CD4-positive, alpha-beta T cell treated with Interleukin-10 for 1 hour (primary cell): ENCODE measurements around the gene SHISA5.

Experiments
- DNase-seq: peaks from one replicate; pipeline ENCODE4 v3.0.0-alpha.2; 2020

SHISA5 gene

GRCh38 chr3:48456456-48456855, 47.5 kb downstream of the SHISA5 start:
- DNase-seq, result no peak

- no peak for DNase-seq
Measured at GRCh38 chr3:48451270-48451669, 52.7 kb downstream of the SHISA5 start.

- peak; percentile 89 for DNase-seq
Measured at GRCh38 chr3:48446425-48447193, 57.4 kb downstream of the SHISA5 start, which contains the start of gene ATRIP. Gene ATRIP (plus strand): TSS chr3:48446737. CDS start chr3:48446846, 109 bp downstream.

GRCh38 chr3:48446043-48446424, 57.9 kb downstream of the SHISA5 start:
- no peak for DNase-seq

- no peak for DNase-seq
Measured at GRCh38 chr3:48445277-48445882, 58.6 kb downstream of the SHISA5 start.

- DNase-seq, result no peak
Measured at GRCh38 chr3:48441940-48442339, 62.0 kb downstream of the SHISA5 start.

GRCh38 chr3:48440590-48440958, 63.4 kb downstream of the SHISA5 start:
- peak; percentile 32 for DNase-seq

- peak; percentile 98 for DNase-seq
Measured at GRCh38 chr3:48439820-48440589, 64.0 kb downstream of the SHISA5 start, which contains the start of the genes CCDC51 and TMA7. Gene CCDC51 (minus strand): TSS chr3:48440119. CDS start chr3:48435128, 4,991 bp downstream. Gene TMA7 (plus strand): TSS chr3:48440257. CDS start chr3:48440297, 40 bp downstream.

- no peak for DNase-seq
Measured at GRCh38 chr3:48437812-48438211, 66.2 kb downstream of the SHISA5 start.

GRCh38 chr3:48436855-48437254, 67.1 kb downstream of the SHISA5 start:
- no peak for DNase-seq

GRCh38 chr3:48436477-48436787, 67.5 kb downstream of the SHISA5 start:
- DNase-seq, result no peak

- DNase-seq, result peak; percentile 89
Measured at GRCh38 chr3:48435774-48436476, 68.0 kb downstream of the SHISA5 start.

GRCh38 chr3:48435223-48435595, 68.8 kb downstream of the SHISA5 start:
- no peak for DNase-seq

- DNase-seq, result no peak
Measured at GRCh38 chr3:48434591-48435222, 69.3 kb downstream of the SHISA5 start.

- DNase-seq, result no peak
Measured at GRCh38 chr3:48433472-48434118, 70.4 kb downstream of the SHISA5 start.

GRCh38 chr3:48432411-48433371, 71.3 kb downstream of the SHISA5 start:
- no peak for DNase-seq

GRCh38 chr3:48431224-48432029, 72.5 kb downstream of the SHISA5 start:
- no peak for DNase-seq

GRCh38 chr3:48430708-48431101, 73.3 kb downstream of the SHISA5 start:
- DNase-seq, result no peak

GRCh38 chr3:48429960-48430707, 73.8 kb downstream of the SHISA5 start, which contains the start of gene PLXNB1:
Gene PLXNB1 (minus strand): TSS chr3:48430086. CDS start chr3:48424611, 5,475 bp downstream.
- DNase-seq, result no peak
